ENCODE measurements around the gene TLE3. TPM values are rescaled to one million over a fixed set of nuclear protein-coding genes. Genes with fewer than 3 reads are reported as not detected.

Gene TLE3
- total RNA-seq, 1 donor, result 12.3 TPM

DNA sequence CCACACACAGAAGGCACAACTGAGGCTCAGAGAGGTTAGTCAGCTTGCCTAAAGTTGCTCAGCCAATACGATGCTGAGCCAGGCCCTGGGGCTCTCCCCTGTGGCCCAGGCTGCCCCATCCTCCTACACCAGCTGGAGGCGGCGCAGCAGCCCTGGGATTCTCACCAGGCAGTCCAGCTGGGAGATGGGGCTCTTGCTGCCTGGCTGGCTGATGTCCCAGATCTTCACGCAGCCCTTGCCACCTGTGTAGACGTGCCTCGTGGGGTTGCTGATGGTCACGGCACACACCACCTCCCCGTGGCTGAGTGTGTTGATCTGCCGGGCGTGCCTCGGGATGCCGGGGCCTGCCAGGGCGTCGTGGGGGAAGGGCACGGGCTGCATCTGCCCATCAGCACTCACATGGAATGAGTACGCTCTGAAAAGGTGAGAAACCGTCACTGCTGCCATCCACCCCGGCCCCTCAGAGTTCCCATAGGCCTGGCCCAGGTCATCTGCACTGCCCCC lies 42.8 kb downstream of the TLE3 start:
- DNase-seq (ENCODE audit: low read depth), result no peak
- TF ChIP-seq, protein P1, sequence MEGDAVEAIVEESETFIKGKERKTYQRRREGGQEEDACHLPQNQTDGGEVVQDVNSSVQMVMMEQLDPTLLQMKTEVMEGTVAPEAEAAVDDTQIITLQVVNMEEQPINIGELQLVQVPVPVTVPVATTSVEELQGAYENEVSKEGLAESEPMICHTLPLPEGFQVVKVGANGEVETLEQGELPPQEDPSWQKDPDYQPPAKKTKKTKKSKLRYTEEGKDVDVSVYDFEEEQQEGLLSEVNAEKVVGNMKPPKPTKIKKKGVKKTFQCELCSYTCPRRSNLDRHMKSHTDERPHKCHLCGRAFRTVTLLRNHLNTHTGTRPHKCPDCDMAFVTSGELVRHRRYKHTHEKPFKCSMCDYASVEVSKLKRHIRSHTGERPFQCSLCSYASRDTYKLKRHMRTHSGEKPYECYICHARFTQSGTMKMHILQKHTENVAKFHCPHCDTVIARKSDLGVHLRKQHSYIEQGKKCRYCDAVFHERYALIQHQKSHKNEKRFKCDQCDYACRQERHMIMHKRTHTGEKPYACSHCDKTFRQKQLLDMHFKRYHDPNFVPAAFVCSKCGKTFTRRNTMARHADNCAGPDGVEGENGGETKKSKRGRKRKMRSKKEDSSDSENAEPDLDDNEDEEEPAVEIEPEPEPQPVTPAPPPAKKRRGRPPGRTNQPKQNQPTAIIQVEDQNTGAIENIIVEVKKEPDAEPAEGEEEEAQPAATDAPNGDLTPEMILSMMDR (IDR thresholded peaks at IDR 0.05; ENCODE audit: insufficient read depth, low read length), result no peak
- no peak overlapping the region for H3K4me3 ChIP-seq (ENCODE audit: low read depth, low read length)

DNA sequence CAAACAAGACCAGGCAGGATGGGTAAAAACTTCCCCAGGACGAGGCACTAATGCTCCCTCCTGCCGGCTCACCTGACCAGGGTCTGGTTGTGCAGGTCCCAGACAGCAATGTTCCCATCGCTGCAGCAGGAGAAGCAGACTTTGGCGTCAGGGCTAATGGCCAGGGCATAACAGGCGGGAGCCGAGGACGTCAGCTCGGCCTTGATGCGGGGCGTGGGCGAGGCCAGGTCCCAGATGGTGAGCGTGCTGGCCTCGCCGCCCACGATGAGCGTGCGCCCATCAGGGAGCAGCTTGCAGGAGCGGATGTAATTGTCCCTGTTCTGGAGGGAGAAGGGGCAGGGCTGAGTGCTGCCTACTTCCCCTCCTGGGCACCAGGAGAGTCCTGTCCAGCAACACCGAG lies 43.4 kb downstream of the TLE3 start:
- no peak for DNase-seq (ENCODE audit: low read depth)
- H3K4me3 ChIP-seq (ENCODE audit: low read depth, low read length), result no peak overlapping the region
- TF ChIP-seq, protein P1 (IDR thresholded peaks at IDR 0.05; ENCODE audit: insufficient read depth, low read length), result no peak

DNA sequence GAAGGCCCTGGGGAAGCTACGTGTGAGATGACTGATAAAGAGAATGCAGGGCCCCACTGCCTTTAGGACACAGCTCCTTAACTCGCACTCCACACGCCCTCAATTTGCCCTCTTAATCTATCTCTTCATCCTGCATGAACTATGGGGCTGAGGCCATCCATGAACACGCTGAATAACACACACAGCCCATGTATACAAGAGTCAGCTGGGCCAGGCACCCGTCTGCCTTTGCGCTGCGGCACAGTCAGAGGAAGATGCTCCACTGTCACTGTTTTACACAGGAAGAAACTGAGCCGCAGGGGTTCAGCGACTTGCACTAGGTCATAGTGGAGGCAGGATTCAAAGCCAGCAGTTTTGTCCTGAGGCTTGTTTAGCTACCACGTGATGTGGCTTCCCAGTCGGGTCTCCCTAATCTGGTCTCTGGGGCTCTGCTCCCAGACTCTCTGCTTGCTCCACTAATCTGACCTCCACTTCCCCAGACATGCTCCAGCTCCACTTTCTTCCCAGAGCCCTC lies 43.9 kb downstream of the TLE3 start:
- TF ChIP-seq, protein P1 (IDR thresholded peaks at IDR 0.05; ENCODE audit: insufficient read depth, low read length), result no peak
- H3K4me3 ChIP-seq (ENCODE audit: low read depth, low read length), result no peak overlapping the region
- no peak for DNase-seq (ENCODE audit: low read depth)

DNA sequence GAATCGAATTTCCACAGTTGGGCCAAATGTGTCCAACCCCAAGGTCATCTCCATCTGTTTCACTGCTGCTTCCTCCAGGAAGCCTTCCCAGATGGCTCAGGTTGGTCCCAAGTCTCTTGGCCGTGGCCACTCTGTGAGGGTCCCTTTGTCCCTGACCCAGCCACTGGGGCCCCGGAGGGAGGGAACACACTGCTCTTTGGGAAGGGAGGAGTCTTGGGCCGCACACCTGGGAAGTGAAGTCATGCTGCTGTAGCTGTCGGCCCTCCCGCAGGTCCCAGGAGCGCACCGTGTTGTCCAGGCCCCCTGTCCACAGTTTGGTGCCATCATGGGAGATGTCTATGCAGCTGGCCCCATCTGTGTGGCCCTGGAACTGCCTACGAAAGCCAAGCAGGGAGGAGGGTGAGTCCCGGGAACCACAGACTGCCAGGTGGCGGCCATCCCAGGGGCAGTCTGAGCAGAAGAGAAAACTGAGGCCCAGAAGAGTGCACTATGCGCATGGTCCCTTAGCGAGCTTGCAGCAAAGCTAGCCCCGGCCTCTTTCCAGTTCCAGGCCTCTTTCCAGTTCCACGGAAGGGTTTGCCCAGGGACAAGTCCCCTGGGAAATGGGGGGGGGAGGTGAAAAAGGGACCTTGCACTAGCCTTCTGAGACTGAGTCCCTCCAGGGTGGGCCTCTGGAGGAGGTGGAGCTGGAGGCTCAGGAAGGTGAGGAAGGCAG lies 44.6 kb downstream of the TLE3 start:
- TF ChIP-seq, protein P1 (IDR thresholded peaks at IDR 0.05; ENCODE audit: insufficient read depth, low read length), result no peak
- no peak for DNase-seq (ENCODE audit: low read depth)
- no peak overlapping the region for H3K4me3 ChIP-seq (ENCODE audit: low read depth, low read length)

DNA sequence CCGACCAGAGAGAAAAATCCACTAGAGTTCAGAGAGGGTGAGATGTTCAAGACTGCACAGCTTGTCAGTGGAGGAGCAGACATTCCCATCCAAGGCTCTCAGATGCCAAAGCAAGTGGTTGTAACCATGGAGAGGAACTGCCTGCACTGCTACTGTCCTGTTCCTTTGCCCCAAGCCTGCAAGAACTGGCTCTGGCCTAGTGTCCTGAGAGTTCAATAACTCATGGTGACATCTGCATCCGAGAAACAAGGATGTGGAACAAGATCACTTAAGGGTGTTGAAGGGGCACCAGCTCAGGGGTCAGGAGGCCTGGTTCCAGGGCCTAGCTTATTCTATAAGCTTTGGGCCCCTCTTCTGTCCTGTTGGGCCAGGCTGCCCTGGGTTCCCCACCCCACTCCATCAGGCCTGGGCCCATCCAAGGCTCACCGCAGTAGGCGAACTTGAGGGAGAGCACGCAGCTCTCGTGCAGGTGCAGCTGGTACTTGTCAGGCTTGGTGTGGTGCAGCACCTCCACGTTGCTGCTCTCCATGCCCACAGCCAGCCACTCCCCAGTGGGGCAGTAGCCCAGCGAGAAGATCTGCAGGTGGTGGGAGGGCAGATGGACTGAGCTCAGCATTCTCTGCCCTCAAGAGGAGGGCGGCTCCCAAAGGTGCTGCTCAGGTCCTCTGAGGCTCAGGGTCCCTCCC lies 45.6 kb downstream of the TLE3 start:
- no peak overlapping the region for H3K4me3 ChIP-seq (ENCODE audit: low read depth, low read length)
- TF ChIP-seq, protein P1 (IDR thresholded peaks at IDR 0.05; ENCODE audit: insufficient read depth, low read length), result no peak
- no peak for DNase-seq (ENCODE audit: low read depth)

DNA sequence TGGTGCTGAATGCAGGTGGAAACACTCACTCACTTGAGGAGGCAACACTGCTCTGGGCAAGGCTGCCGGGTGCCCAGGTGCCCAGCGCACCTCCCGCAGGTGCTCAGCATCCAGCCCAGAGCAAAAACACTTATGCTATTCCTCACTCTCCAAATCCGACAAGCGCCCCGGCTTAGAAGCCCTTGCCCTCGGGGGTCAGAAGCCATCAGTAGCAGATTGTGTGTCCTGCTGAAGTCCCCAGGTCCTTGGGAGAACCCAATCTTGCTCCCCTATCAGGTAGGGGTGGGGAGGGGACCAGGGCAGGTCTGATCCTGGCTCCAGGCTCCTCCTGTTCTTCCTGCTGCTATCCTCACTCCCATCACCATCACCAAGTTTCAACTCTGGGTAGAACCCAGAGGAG lies 46.7 kb downstream of the TLE3 start:
- TF ChIP-seq, protein P1 (IDR thresholded peaks at IDR 0.05; ENCODE audit: insufficient read depth, low read length), result no peak
- no peak overlapping the region for H3K4me3 ChIP-seq (ENCODE audit: low read depth, low read length)
- DNase-seq (ENCODE audit: low read depth), result no peak

All from fibroblast of the aortic adventitia (primary cell).